ENCODE results near the gene HOXB13.

DNA sequence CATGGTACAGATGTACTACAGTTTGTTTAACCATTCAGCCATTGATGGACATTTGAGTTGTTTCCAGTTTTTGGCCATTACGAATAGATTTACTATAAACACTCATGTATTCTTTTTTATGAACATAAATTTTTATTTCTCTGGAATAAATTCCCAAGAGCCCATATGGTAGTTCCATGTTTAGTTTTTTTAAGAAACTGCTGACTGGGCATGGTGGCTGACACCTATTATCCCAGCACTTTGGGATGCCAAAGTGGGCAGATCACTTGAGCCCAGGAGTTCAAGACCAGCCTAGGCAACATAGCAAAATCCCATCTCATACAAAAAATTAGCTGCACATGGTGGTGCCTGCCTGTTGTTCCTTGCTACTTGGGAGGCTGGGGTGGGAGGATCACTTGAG lies 36.5 kb downstream of the HOXB13 start:
- TF ChIP-seq POLR2AphosphoS5 (IDR thresholded peaks at IDR 0.05; ENCODE audit: low read depth) = no peak
- TF ChIP-seq JUNB (IDR thresholded peaks at IDR 0.05; ENCODE audit: unreplicated experiment) = no peak
- TF ChIP-seq, protein P1, sequence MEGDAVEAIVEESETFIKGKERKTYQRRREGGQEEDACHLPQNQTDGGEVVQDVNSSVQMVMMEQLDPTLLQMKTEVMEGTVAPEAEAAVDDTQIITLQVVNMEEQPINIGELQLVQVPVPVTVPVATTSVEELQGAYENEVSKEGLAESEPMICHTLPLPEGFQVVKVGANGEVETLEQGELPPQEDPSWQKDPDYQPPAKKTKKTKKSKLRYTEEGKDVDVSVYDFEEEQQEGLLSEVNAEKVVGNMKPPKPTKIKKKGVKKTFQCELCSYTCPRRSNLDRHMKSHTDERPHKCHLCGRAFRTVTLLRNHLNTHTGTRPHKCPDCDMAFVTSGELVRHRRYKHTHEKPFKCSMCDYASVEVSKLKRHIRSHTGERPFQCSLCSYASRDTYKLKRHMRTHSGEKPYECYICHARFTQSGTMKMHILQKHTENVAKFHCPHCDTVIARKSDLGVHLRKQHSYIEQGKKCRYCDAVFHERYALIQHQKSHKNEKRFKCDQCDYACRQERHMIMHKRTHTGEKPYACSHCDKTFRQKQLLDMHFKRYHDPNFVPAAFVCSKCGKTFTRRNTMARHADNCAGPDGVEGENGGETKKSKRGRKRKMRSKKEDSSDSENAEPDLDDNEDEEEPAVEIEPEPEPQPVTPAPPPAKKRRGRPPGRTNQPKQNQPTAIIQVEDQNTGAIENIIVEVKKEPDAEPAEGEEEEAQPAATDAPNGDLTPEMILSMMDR (conservative IDR thresholded peaks at IDR 0.05; ENCODE audit: low read depth in 2 of 2) = no peak
- TF ChIP-seq, protein P2, sequence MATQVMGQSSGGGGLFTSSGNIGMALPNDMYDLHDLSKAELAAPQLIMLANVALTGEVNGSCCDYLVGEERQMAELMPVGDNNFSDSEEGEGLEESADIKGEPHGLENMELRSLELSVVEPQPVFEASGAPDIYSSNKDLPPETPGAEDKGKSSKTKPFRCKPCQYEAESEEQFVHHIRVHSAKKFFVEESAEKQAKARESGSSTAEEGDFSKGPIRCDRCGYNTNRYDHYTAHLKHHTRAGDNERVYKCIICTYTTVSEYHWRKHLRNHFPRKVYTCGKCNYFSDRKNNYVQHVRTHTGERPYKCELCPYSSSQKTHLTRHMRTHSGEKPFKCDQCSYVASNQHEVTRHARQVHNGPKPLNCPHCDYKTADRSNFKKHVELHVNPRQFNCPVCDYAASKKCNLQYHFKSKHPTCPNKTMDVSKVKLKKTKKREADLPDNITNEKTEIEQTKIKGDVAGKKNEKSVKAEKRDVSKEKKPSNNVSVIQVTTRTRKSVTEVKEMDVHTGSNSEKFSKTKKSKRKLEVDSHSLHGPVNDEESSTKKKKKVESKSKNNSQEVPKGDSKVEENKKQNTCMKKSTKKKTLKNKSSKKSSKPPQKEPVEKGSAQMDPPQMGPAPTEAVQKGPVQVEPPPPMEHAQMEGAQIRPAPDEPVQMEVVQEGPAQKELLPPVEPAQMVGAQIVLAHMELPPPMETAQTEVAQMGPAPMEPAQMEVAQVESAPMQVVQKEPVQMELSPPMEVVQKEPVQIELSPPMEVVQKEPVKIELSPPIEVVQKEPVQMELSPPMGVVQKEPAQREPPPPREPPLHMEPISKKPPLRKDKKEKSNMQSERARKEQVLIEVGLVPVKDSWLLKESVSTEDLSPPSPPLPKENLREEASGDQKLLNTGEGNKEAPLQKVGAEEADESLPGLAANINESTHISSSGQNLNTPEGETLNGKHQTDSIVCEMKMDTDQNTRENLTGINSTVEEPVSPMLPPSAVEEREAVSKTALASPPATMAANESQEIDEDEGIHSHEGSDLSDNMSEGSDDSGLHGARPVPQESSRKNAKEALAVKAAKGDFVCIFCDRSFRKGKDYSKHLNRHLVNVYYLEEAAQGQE (IDR thresholded peaks at IDR 0.05; ENCODE audit: unreplicated experiment) = no peak
- TF ChIP-seq EZH2 (IDR thresholded peaks at IDR 0.05; ENCODE audit: low read depth, unreplicated experiment) = no peak

All from GM23338 (cell line).